WTC11 (cell line): ENCODE measurements around the gene SLC9B1. TPM values are rescaled to one million over a fixed set of nuclear protein-coding genes. Genes with fewer than 3 reads are reported as not detected.

Source experiments
- AFF4 ChIP-seq: sonication (generic); formaldehyde crosslinking; IDR thresholded peaks from 2 replicates; pipeline ENCODE4 v1.8.1; 2023; ENCODE audit warnings: mild to moderate bottlenecking, missing genetic modification reagents, borderline replicate concordance
- ARID4B ChIP-seq: sonication (generic); formaldehyde crosslinking; IDR thresholded peaks from 2 replicates; pipeline ENCODE4 v1.8.0; 2023; ENCODE audit warnings: missing genetic modification reagents, mild to moderate bottlenecking, borderline replicate concordance
- E2F5 ChIP-seq: sonication (generic); formaldehyde crosslinking; IDR thresholded peaks from 2 replicates; pipeline ENCODE4 v1.8.1; 2022; ENCODE audit warnings: mild to moderate bottlenecking, moderate library complexity, missing genetic modification reagents
- EMX1 ChIP-seq: fragments of 250-450 bp; sonication (Bioruptor Pico); IDR thresholded peaks from 2 replicates; pipeline ENCODE4 v1.8.0; 2021; ENCODE audit warnings: mild to moderate bottlenecking
- ESRRA ChIP-seq: sonication (generic); formaldehyde crosslinking; IDR thresholded peaks from 2 replicates; pipeline ENCODE4 v1.8.1; 2022; ENCODE audit warnings: mild to moderate bottlenecking, missing genetic modification reagents, borderline replicate concordance
- FOXJ3 ChIP-seq: sonication (generic); formaldehyde crosslinking; IDR thresholded peaks from 2 replicates; pipeline ENCODE4 v1.9.0; 2021; ENCODE audit warnings: missing genetic modification reagents, mild to moderate bottlenecking, borderline replicate concordance
- FOXK1 ChIP-seq: sonication (generic); formaldehyde crosslinking; IDR thresholded peaks from 2 replicates; pipeline ENCODE4 v1.8.0; 2022; ENCODE audit warnings: mild to moderate bottlenecking, moderate library complexity, missing genetic modification reagents
- FOXP4 ChIP-seq: sonication (generic); formaldehyde crosslinking; IDR thresholded peaks from 2 replicates; pipeline ENCODE4 v1.8.0; 2022; ENCODE audit warnings: mild to moderate bottlenecking, missing genetic modification reagents
- GABPB1 ChIP-seq: sonication (generic); formaldehyde crosslinking; IDR thresholded peaks from 2 replicates; pipeline ENCODE4 v1.8.1; 2023; ENCODE audit warnings: mild to moderate bottlenecking, missing genetic modification reagents
- IRF2 ChIP-seq: sonication (generic); formaldehyde crosslinking; IDR thresholded peaks from 2 replicates; pipeline ENCODE4 v1.8.0; 2022; ENCODE audit warnings: low read depth, missing genetic modification reagents, borderline replicate concordance
- MXD4 ChIP-seq: fragments of 250-450 bp; sonication (Bioruptor Pico); IDR thresholded peaks from 2 replicates; pipeline ENCODE4 v1.8.0; 2021; ENCODE audit warnings: mild to moderate bottlenecking, moderate library complexity, borderline replicate concordance
- PREB ChIP-seq: sonication (generic); formaldehyde crosslinking; IDR thresholded peaks from 2 replicates; pipeline ENCODE4 v1.8.1; 2022; ENCODE audit warnings: mild to moderate bottlenecking, missing genetic modification reagents, moderate library complexity, borderline replicate concordance
- RELA ChIP-seq: sonication (generic); formaldehyde crosslinking; IDR thresholded peaks from 2 replicates; pipeline ENCODE4 v1.8.1; 2022; ENCODE audit warnings: missing genetic modification reagents, mild to moderate bottlenecking, borderline replicate concordance
- SMAD3 ChIP-seq: sonication (generic); formaldehyde crosslinking; IDR thresholded peaks from 2 replicates; pipeline ENCODE4 v1.8.0; 2022; ENCODE audit warnings: missing genetic modification reagents, mild to moderate bottlenecking, borderline replicate concordance
- SMAD4 ChIP-seq: sonication (generic); formaldehyde crosslinking; IDR thresholded peaks from 2 replicates; pipeline ENCODE4 v1.8.0; 2022; ENCODE audit warnings: mild to moderate bottlenecking, missing genetic modification reagents
- SOX15 ChIP-seq: fragments of 250-450 bp; sonication (Bioruptor Pico); IDR thresholded peaks from 2 replicates; pipeline ENCODE4 v1.9.0; 2021; ENCODE audit warnings: mild to moderate bottlenecking
- ZBTB43 ChIP-seq: sonication (generic); formaldehyde crosslinking; IDR thresholded peaks from 2 replicates; pipeline ENCODE4 v1.8.1; 2023; ENCODE audit warnings: mild to moderate bottlenecking, missing genetic modification reagents
- ZNF416 ChIP-seq: fragments of 250-450 bp; sonication (Bioruptor Pico); IDR thresholded peaks from 2 replicates; pipeline ENCODE4 v1.9.0; 2021; ENCODE audit warnings: mild to moderate bottlenecking, inconsistent platforms
- ZNF425 ChIP-seq: fragments of 250-450 bp; sonication (Bioruptor Pico); conservative IDR thresholded peaks from 2 replicates; pipeline ENCODE4 v1.9.0; 2021; ENCODE audit warnings: mild to moderate bottlenecking
- ZNF671 ChIP-seq: fragments of 250-450 bp; sonication (Bioruptor Pico); IDR thresholded peaks from 2 replicates; pipeline ENCODE4 v1.8.0; 2021; ENCODE audit warnings: mild to moderate bottlenecking
- total RNA-seq: library from RNA; stranded (reverse); gene quantifications from 3 replicates; pipeline ENCODE4 v1.2.3, GENCODE V29; 2021

Gene SLC9B1
- total RNA-seq, 1 experiment from 2014 or later: 0.59 TPM

GRCh38 chr4:103019308-103020124, at the start of gene SLC9B1 (continued):
- no peak for TF ChIP-seq PREB (CRISPR knock-in tag)
- no peak for TF ChIP-seq IRF2 (CRISPR knock-in tag)
- peak; percentile 60; the same call in 1 of the 2 replicates for TF ChIP-seq ARID4B (CRISPR knock-in tag)
- TF ChIP-seq E2F5: peak; percentile 92
- 0 out of 2 replicates have a peak, but pooled peaks have one; percentile 54 for TF ChIP-seq ESRRA (CRISPR knock-in tag)
- no peak for TF ChIP-seq ZNF425 (CRISPR knock-in tag)
- no peak for TF ChIP-seq FOXJ3 (CRISPR knock-in tag)
- no peak for TF ChIP-seq SOX15 (CRISPR knock-in tag)
- no peak for TF ChIP-seq MXD4 (CRISPR knock-in tag)
- TF ChIP-seq ZNF671: no peak
- peak; percentile 96 for TF ChIP-seq GABPB1 (CRISPR knock-in tag)
- TF ChIP-seq RELA (CRISPR knock-in tag): no peak
- TF ChIP-seq AFF4: no peak
- TF ChIP-seq SMAD3 (CRISPR knock-in tag): no peak
- TF ChIP-seq ZNF416 (CRISPR knock-in tag): no peak
- TF ChIP-seq FOXK1 (CRISPR knock-in tag): peak; percentile 92
- no peak for TF ChIP-seq EMX1
- TF ChIP-seq FOXP4 (CRISPR knock-in tag): peak; percentile 86
- TF ChIP-seq ZBTB43 (CRISPR knock-in tag): no peak
- no peak for TF ChIP-seq SMAD4 (CRISPR knock-in tag)
